Measurements from ENCODE around the gene GARRE1. TPM values are rescaled to one million over a fixed set of nuclear protein-coding genes. Genes with fewer than 3 reads are reported as not detected.
"Not testable (repeated sequence)": the region's sequence is repeated elsewhere in the genome, so short reads cannot be mapped to it uniquely, and the experiment has no call there.

Gene GARRE1
- total and polyA plus RNA-seq, 2 of the 4 experiments (the other 2 are of a cell fraction): 13.8 to 16.9 TPM

GRCh38 chr19:34278783-34279182 lies 24.4 kb downstream of the GARRE1 start:
- Histone ChIP-seq H3K4ac (ENCODE audit: low read depth, low read length) (no peak overlapping the region), H3K56ac (ENCODE audit: extremely low read depth, insufficient read depth, low read length) (no peak overlapping the region), H3K14ac (replicated peaks; ENCODE audit: low read depth, low read length) (no peak overlapping the region), H2AFZ (replicated peaks; ENCODE audit: low read length, poor library complexity) (no peak overlapping the region), H3K79me1 (ENCODE audit: low read depth in 1 of 2, low read length in 2 of 2) (peaks cover 29 to 62% of the 10 kb centered on the region in 2 experiments), H4K8ac (ENCODE audit: low read depth in 2 of 2, low read length in 2 of 2) (no peak overlapping the region), H3K27ac (ENCODE audit: insufficient read depth, low read length) (no peak overlapping the region), H4K20me1 (ENCODE audit: insufficient read depth, low read length) (peaks cover 5% of the 10 kb centered on the region; the same call in 1 of the 2 replicates), H3K18ac (ENCODE audit: low read depth, low read length) (no peak overlapping the region), H3K23ac (ENCODE audit: low read depth, low read length) (no peak overlapping the region), H3K9me3 (ENCODE audit: control insufficient read depth, insufficient read depth, low read length) (no peaks in the 10 kb centered on the region), H3K4me2 (ENCODE audit: low read depth, low read length) (no peak overlapping the region), H2AK9ac (replicated peaks; ENCODE audit: low read depth, low read length, poor library complexity) (no peak overlapping the region), H2BK5ac (ENCODE audit: low read depth, low read length, poor library complexity, severe bottlenecking) (no peak overlapping the region), H2AK5ac (ENCODE audit: low read depth, low read length) (0 out of 2 replicates have a peak overlapping the region, but pooled peaks have one; percentile 63), H4K91ac (ENCODE audit: insufficient read depth, low read depth, low read length) (no peak overlapping the region; the same call in 1 of the 2 replicates), H3K4me1 (ENCODE audit: control insufficient read depth, insufficient read depth, low read length) (peaks cover 14% of the 10 kb centered on the region), H3K27me3 (ENCODE audit: control insufficient read depth, insufficient read depth, low read length) (no peaks in the 10 kb centered on the region), H2BK15ac (ENCODE audit: low read depth, low read length) (no peak overlapping the region), H2BK120ac (ENCODE audit: low read depth, low read length) (no peak overlapping the region), H3K36me3 (ENCODE audit: control insufficient read depth, insufficient read depth, low read length) (peaks cover 5% of the 10 kb centered on the region), H3K9me1 (ENCODE audit: insufficient read depth, low read length) (peaks cover 14% of the 10 kb centered on the region), H3K4me3 (ENCODE audit: insufficient read depth, low read depth, low read length) (no peak overlapping the region), H4K5ac (ENCODE audit: low read depth, low read length) (no peak overlapping the region), H2BK20ac (ENCODE audit: low read depth, low read length) (no peak overlapping the region), H3K9ac (ENCODE audit: low read depth, low read length) (no peak overlapping the region)
- CTCF ChIA-PET: no interaction called here
- in situ Hi-C loops (cut with MboI; ENCODE audit: low sequenced_read_pairs): no loop called here
- POLR2A ChIA-PET (ENCODE audit: unreplicated experiment): no interaction called here
- TF ChIP-seq ELK1 (IDR thresholded peaks at IDR 0.05; ENCODE audit: borderline replicate concordance, low read depth, low read length) (no peak), RAD21 (IDR thresholded peaks at IDR 0.05; ENCODE audit: low read length) (no peak), FOS (IDR thresholded peaks at IDR 0.05; ENCODE audit: low read depth, low read length) (no peak), SMC3 (IDR thresholded peaks at IDR 0.05; ENCODE audit: low read depth, low read length) (no peak), CEBPB (IDR thresholded peaks at IDR 0.05; ENCODE audit: low read depth, low read length) (no peak), MAFK (IDR thresholded peaks at IDR 0.05; ENCODE audit: low read depth, low read length) (no peak), POLR2A (IDR thresholded peaks at IDR 0.05; ENCODE audit: low read depth, low read length) (no peak), USF2 (IDR thresholded peaks at IDR 0.05; ENCODE audit: low read depth, low read length) (no peak)
- BruUV-seq (replicated peaks): no TSS peak
- no peak for DNase-seq
- dilution Hi-C loops (cut with HindIII; ENCODE audit: low sequenced_read_pairs, unreplicated experiment): no loop called here
- whole genome bisulfite sequencing, 2 experiments (ENCODE audit: extremely low coverage in 2 of 2, insufficient read length in 1 of 2): no CpG with 5 or more reads among the region's 4 CpGs
- ATAC-seq (ENCODE audit: low read depth): no peak
- intact Hi-C loops (cut with micrococcal nuclease): no loop called here

- DNase-seq; H3K9me1 ChIP-seq (ENCODE audit: insufficient read depth, low read length); dilution Hi-C loops (cut with HindIII; ENCODE audit: low sequenced_read_pairs, unreplicated experiment): not testable (repeated sequence)
Observed at GRCh38 chr19:34281444-34281843, 27.1 kb downstream of the GARRE1 start.

More at GRCh38 chr19:34281444-34281843, 27.1 kb downstream of the GARRE1 start:
- BruUV-seq (replicated peaks); H3K14ac ChIP-seq (replicated peaks; ENCODE audit: low read depth, low read length); H3K18ac ChIP-seq (ENCODE audit: low read depth, low read length); H2BK20ac ChIP-seq (ENCODE audit: low read depth, low read length); H3K4me2 ChIP-seq (ENCODE audit: low read depth, low read length); ATAC-seq (ENCODE audit: low read depth); H3K4ac ChIP-seq (ENCODE audit: low read depth, low read length); in situ Hi-C loops (cut with MboI; ENCODE audit: low sequenced_read_pairs); H4K20me1 ChIP-seq (ENCODE audit: insufficient read depth, low read length); H3K27me3 ChIP-seq (ENCODE audit: control insufficient read depth, insufficient read depth, low read length); H3K27ac ChIP-seq (ENCODE audit: insufficient read depth, low read length); H3K23ac ChIP-seq (ENCODE audit: low read depth, low read length); H2AK5ac ChIP-seq (ENCODE audit: low read depth, low read length); POLR2A ChIA-PET (ENCODE audit: unreplicated experiment); H4K91ac ChIP-seq (ENCODE audit: insufficient read depth, low read depth, low read length); H4K8ac ChIP-seq (ENCODE audit: low read depth in 2 of 2, low read length in 2 of 2); H2AFZ ChIP-seq (replicated peaks; ENCODE audit: low read length, poor library complexity); H3K4me1 ChIP-seq (ENCODE audit: control insufficient read depth, insufficient read depth, low read length); H3K9me3 ChIP-seq (ENCODE audit: control insufficient read depth, insufficient read depth, low read length); H3K56ac ChIP-seq (ENCODE audit: extremely low read depth, insufficient read depth, low read length); H2BK120ac ChIP-seq (ENCODE audit: low read depth, low read length); H2BK5ac ChIP-seq (ENCODE audit: low read depth, low read length, poor library complexity, severe bottlenecking); H4K5ac ChIP-seq (ENCODE audit: low read depth, low read length); H3K4me3 ChIP-seq (ENCODE audit: insufficient read depth, low read depth, low read length); H2BK15ac ChIP-seq (ENCODE audit: low read depth, low read length); intact Hi-C loops (cut with micrococcal nuclease); H2AK9ac ChIP-seq (replicated peaks; ENCODE audit: low read depth, low read length, poor library complexity); H3K36me3 ChIP-seq (ENCODE audit: control insufficient read depth, insufficient read depth, low read length); H3K9ac ChIP-seq (ENCODE audit: low read depth, low read length): not testable (repeated sequence)
- CTCF ChIA-PET: interaction anchor here (0.6 kb wide), 1 partner anchor 487 kb away, joined by 3 read pairs; no protein-coding TSS in a partner anchor
- peaks cover 20 to 67% of the 10 kb centered on the region in 2 experiments for H3K79me1 ChIP-seq (ENCODE audit: low read depth in 1 of 2, low read length in 2 of 2)
- WGBS, 2 experiments (ENCODE audit: extremely low coverage in 2 of 2, insufficient read length in 1 of 2): 100% methylated on average over 1 of the region's 2 CpGs; no CpG with 5 or more reads in 1 of the 2 experiments

All from IMR-90 (cell line).